OCI-M2 (cell line): ENCODE results near the gene OR10H5.
"Not testable (repeated sequence)": the region's sequence is repeated elsewhere in the genome, so short reads cannot be mapped to it uniquely, and the experiment has no call there.

ENCODE experiments used
- DNase-seq: peaks from one replicate; lab custom pipeline; 2025; ENCODE audit not compliant: unreplicated experiment; lab: John Stamatoyannopoulos, UW

The OR10H5 gene

DNA sequence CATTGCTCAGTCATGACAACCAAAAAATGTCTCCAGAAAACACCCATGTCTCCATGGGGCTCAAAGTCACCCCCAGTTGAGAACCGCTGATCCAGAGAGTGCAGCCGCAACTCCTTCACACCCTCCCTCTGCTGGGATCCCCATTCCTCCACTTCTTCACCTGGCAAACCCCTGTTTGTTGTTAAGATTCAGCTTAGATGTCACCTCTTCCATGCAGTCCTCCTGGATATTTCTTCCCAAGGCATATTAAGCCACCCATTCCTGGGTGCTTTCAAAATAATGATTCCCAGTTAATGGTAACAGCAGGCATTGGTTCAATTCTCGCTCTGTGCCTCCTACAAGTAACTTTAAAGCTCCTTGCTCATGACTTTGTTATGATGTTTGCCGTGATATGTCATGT, 24.0 kb downstream of the OR10H5 start:
- no peak for DNase-seq

DNA sequence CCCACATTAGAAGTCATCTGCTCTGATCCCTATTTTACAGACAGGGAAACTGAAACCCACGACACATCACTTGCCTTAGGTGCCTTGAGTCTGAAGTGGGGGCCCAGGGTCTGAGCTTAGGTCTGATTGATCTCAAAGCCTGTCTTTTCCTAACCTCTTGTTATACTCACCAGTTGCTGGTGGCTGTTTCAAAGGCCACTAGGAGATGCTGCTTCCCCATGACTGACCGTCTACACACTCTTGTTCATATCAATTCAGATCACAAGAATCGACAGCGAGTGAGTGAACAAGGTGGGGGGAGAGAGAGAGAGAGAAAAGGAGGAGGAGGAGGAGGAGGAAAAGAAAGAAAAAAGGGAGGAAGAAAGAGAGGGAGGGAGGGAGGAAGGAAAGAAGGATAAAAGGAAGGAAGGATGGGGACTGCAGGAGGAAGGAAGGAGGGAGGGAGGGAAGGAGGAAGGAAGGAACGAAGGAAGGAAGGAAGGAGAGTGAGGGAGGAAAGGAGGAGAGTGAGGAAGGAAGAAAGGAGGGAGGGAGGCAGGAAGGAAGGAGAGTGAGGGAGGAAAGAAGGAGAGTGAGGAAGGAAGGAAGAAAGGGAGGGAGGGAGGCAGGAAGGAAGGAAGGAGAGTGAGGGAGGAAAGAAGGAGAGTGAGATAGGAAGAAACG, 24.7 kb downstream of the OR10H5 start:
- no peak for DNase-seq

- no peak for DNase-seq
Measured at GRCh38 chr19:15813916-15814315, 26.5 kb downstream of the OR10H5 start.

GRCh38 chr19:15815306-15815705, 27.8 kb downstream of the OR10H5 start, which contains the start of gene OR10H1:
Gene OR10H1, minus strand, starts transcription at chr19:15815664. Its CDS starts 7,627 bp downstream, at chr19:15808037.
- no peak for DNase-seq

DNA sequence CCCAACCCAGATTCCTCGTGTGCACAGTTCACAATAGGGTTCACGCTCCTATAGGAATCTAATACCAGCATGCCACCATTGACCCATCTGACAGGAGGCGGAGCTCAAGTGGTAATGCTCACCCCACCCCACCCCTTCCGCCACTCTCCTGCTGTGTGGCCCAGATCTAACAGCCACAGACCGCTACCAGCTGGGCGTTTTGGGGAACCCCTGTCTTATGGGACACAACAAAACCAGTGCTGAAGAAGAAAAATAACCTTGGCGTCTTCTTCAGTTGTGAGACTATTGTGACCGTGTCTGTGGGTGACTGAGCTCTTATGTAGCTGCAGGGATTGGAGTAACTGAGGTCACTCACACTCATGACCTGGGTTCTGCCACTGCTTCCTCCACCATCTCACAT, 33.2 kb downstream of the OR10H5 start:
- no peak for DNase-seq

GRCh38 chr19:15825753-15826152, 38.3 kb downstream of the OR10H5 start:
- DNase-seq: no peak

- no peak for DNase-seq
Measured at GRCh38 chr19:15828121-15828610, 40.7 kb downstream of the OR10H5 start.

- DNase-seq: peak; percentile 80
Measured at GRCh38 chr19:15828611-15829305, 41.3 kb downstream of the OR10H5 start.

- no peak for DNase-seq
Measured at GRCh38 chr19:15829306-15829698, 41.8 kb downstream of the OR10H5 start.

DNA sequence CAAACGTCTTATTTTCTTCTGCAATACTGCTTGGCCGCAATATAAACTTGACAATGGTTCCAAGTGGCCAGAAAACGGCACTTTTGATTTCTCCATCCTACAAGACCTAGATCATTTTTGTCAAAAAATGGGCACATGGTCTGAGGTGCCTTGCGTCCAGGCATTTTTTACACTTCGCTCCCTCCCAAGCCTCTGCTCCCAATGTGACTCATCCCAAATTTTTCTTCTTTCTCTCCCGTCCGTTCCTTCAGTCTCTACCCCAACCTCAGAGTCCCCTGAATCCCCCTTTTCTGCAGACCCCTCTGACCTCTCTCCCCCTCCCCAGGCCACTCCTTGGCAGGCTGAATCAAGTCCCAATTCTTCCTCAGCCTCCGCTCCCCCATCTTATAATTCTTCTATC, 42.3 kb downstream of the OR10H5 start:
- no peak for DNase-seq

GRCh38 chr19:15831626-15832025, 44.2 kb downstream of the OR10H5 start:
- DNase-seq: no peak

DNA sequence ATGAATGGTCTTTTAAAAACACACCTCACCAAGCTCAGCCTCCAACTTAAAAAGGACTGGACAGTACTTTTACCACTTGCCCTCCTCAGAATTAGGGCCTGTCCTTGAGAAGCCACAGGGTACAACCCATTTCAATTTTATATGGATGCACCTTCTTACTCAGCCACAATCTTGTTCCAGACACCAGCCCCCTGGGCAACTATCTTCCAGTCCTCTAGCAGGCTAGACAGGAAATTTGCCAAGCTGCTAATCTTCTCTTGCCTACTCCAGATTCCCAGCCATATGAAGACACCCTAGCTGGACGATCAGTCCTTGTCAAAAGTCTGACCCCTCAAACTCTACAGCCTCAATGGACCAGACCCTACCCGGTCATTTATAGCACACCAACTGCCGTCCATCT, 46.8 kb downstream of the OR10H5 start:
- not testable (repeated sequence) for DNase-seq

GRCh38 chr19:15835565-15836329, 48.3 kb downstream of the OR10H5 start:
- not testable (repeated sequence) for DNase-seq

DNA sequence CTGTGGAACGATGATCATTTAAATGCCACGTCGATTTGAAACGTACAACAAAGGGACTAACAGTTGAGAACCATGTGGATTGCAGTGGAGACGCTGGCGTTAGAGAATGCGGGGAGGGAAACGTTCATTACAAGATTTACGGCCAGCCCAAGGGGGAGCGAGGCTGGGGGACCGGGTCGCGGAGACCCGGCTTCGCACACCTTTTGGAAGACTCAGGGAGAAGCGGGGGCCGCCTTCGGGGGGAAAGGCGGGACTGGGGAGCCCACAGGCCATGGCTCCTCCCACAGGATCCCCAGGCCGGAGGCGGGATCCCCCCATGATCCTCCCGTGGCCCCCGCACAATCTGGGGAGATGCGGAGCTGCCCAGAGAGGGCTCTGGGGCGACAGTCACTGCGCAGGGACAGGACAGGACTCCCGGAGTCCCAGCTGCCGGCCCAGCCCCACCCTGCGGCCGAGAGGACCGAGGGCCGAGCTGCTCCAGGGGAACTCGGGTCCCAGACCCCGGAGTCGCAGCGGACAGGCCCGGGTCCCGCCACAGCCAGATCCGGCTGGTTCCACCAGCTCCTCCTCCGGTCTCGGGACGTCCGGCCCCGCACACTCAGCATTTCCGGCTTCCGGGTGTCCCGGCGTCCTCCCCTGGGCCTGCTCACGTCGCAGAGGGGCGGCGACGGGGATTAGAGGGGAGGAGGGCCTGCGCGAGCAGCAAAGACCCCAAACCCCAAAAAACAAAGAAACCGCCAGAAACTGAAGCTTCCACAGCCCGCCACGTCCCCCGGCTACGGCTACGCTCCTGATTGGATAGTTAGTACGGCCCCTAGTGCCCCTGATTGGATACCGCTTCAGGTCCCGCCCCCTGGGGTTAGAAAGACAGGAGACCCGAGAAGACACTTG, 49.1 kb downstream of the OR10H5 start:
- peak; percentile 94 for DNase-seq

GRCh38 chr19:15837221-15837731, 49.8 kb downstream of the OR10H5 start:
- DNase-seq: no peak

- no peak for DNase-seq
Measured at GRCh38 chr19:15838351-15838750, 50.9 kb downstream of the OR10H5 start.

DNA sequence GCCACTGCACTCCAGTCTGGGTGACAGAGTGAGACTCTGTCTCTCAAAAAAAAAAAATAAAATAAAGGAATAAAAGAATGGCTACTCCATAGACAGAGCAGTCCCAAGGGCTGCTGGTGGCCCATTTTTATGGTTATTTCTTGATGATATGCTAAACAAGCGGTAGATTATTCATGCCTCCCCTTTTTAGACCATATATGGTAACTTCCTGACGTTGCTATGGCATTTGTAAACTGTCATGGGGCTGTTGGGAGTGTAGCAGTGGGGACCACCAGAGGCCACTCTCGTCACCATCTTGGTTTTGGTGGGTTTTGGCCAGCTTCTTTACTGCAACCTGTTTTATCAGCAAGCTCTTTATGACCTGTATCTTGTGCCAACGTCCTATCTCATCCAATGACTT, 52.4 kb downstream of the OR10H5 start:
- DNase-seq: not testable (repeated sequence)

- no peak for DNase-seq
Measured at GRCh38 chr19:15840833-15841232, 53.4 kb downstream of the OR10H5 start.

- no peak for DNase-seq
Measured at GRCh38 chr19:15841875-15842569, 54.6 kb downstream of the OR10H5 start.
